KOPT-K1 (cell line): ENCODE measurements around the gene PLEKHM2.

ENCODE experiments used
- H3K27ac ChIP-seq: fragments of 200-600 bp; sonication (generic); 2 replicates; pipeline ENCODE4 v1.5.1; 2016; ENCODE audit warnings: antibody characterized with exemption, mild to moderate bottlenecking, low read depth, low read length; ENCODE audit not compliant: poor library complexity, severe bottlenecking
- H3K36me3 ChIP-seq: fragments of 200-600 bp; sonication (generic); 2 replicates; pipeline ENCODE4 v1.5.1; 2017; ENCODE audit warnings: antibody characterized with exemption, mild to moderate bottlenecking, low read length, moderate library complexity; ENCODE audit not compliant: insufficient read depth
- H3K9me3 ChIP-seq: fragments of 200-600 bp; sonication (generic); 2 replicates; pipeline ENCODE4 v1.5.1; 2017; ENCODE audit warnings: antibody characterized with exemption, low read length, mild to moderate bottlenecking; ENCODE audit not compliant: insufficient read depth, poor library complexity, severe bottlenecking

PLEKHM2 gene

DNA sequence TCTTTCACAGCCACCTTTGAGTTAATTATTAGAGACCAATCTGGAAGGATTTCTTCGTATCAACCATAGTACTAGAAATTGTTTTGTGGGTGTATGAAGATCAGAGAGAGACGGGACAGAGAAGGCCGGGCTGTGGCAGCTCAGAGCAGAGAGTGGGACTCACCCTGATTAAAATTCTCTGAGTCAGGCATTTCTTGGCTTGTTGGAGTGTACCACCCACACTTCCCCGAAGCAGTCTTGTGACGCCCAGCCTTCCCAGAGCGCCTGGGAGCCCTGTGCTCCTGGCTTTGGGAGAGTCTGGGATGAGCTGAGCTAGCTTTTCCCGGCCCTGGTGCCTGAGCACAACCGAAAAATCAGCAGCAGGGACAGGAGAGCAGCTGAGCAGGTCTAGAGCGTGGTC is 19.4 kb downstream of the PLEKHM2 start:
- Histone ChIP-seq H3K27ac (no peak overlapping the region), H3K36me3 (peaks cover 11% of the 10 kb centered on the region; the same call in 1 of the 2 replicates)

DNA sequence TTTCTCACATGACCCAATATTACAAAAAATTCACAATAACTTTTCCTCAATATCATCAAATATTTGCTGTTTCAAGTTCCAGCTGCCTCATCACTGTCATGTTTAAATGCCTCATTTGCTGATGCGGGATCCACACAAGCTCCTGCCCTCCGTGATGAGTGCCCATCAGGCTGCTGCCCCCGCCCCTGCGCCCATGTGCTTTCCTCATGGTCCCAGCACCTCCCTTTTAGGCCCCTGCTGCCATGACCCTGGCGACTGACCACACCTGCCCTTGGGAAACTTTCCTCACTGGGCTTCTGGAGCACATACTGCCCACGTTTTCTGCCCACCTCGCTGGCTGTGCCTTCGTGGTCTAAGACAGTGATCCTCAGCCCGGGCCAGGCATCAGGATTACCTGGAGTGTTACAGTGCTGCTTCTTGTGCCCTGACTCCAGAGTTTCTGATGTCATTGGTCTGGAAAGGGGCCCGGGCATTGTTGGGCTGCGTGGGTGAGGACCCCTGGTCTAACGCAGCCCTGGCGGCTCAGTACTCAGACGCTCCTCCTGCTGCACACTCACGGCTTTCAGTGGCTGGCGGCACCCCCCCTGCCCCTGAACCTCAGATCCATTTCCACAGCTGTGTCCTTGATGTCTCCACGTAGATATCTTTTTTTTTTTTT is 20.5 kb downstream of the PLEKHM2 start:
- H3K27ac ChIP-seq = no peak overlapping the region
- H3K9me3 ChIP-seq = no peaks in the 10 kb centered on the region
- peaks cover 11% of the 10 kb centered on the region; the same call in 1 of the 2 replicates for H3K36me3 ChIP-seq

More for the DNA sequence above, 19.4 kb downstream of the PLEKHM2 start:
- H3K9me3 ChIP-seq = no peaks in the 10 kb centered on the region

DNA sequence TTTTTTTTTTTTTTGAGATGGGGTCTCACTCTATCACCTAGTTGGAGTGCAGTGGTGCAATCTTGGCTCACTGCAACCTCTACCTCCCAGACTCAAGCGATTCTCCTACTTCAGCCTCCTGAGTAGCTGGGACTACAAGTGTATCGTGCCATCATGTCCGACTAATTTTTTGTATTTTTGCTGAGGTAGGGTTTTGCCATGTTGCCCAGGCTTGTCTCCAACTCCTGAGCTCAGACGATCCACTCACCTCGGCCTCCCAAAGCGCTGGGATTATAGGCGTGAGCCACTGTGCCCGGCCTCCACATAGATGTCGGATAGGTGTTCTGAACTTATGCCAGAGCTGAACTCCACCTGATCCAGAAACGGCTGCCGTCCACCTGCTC is 21.1 kb downstream of the PLEKHM2 start:
- H3K9me3 ChIP-seq = no peaks in the 10 kb centered on the region
- H3K36me3 ChIP-seq = peaks cover 11% of the 10 kb centered on the region; the same call in 1 of the 2 replicates
- H3K27ac ChIP-seq = no peak overlapping the region

DNA sequence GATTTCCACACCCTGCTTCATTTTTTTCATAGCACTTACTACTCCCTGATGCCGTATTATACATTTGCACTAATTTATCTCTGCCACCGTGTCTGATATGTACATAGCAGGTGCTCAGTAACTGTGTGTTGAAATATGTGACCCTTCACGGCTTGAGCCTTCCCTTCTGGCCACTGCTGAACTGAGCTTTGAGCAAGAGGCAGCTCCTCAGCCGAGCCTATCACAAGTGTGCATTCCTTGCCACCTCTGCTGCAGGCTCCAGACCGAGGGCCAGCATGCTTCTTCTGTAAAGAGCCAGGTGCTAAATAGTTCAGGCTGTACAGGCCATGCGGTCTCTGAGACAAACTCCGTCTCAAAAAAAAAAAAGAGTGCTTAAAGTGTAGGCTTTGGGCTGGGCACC is 22.6 kb downstream of the PLEKHM2 start:
- peaks cover 11% of the 10 kb centered on the region; the same call in 1 of the 2 replicates for H3K36me3 ChIP-seq
- H3K27ac ChIP-seq = no peak overlapping the region
- H3K9me3 ChIP-seq = no peaks in the 10 kb centered on the region

DNA sequence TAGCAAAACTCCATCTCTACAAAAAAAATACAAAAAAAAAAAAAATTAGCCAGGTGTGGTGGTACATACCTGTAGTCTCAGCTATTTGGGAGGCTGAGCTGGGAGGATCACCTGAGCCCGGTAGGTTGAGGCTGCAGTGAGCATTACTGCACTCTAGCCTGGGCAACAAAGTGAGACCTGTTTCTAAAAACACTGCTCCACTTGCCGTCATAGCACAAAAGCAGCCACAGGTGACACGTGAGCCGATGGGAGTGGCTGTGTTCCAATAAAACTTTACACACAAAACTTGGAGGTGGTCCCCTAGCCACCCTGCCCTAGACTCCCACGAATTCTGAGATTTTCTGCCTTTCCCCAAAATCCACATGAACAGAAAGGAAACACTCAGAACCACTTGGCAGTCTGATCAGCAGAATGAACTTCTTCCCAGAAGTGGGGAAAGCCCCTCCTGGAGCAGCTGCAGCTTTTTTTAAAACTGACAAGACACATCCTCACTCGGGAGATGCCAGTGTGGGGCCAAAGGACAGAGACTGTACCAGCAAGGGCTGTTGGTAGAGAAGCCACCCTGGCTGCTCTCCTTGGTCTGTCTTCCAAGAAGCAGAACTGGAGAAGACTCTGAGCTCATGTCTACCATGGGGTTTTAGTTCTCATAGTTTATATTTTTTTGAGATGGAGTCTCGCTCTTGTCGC is 23.3 kb downstream of the PLEKHM2 start:
- H3K36me3 ChIP-seq = peaks cover 11% of the 10 kb centered on the region; the same call in 1 of the 2 replicates
- no peaks in the 10 kb centered on the region for H3K9me3 ChIP-seq
- no peak overlapping the region for H3K27ac ChIP-seq

DNA sequence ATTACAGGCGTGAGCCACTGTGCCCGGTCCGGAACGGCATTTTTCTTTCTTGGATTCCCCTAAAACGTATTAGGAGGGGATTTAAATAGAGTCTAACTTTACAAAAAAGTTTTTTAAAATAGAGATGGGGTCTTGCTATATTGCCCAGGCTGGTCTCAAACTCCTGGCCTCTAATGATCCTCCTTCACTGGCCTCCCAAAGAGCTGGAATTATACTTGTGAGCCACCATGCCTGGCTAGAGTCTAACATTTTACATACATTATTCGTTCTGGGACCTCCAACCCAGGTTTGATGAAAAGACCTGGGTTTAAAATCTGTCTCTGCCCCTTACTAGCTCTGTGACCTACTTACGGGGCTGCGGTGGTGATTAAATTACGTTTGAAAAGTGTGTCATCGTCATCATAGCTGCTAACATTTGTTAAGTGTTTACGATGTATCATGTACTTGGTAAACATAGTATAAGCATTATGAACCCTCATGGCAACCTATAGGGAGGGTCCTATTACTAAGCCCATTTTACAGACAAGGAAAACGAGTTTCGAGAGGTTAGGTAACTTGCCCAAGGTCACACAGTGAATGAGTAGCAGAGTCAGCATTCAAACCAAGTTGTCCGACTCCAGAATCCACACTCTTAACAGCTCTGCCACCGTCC is 24.5 kb downstream of the PLEKHM2 start:
- peaks cover 11% of the 10 kb centered on the region; the same call in 1 of the 2 replicates for H3K36me3 ChIP-seq
- no peak overlapping the region for H3K27ac ChIP-seq
- no peaks in the 10 kb centered on the region for H3K9me3 ChIP-seq

DNA sequence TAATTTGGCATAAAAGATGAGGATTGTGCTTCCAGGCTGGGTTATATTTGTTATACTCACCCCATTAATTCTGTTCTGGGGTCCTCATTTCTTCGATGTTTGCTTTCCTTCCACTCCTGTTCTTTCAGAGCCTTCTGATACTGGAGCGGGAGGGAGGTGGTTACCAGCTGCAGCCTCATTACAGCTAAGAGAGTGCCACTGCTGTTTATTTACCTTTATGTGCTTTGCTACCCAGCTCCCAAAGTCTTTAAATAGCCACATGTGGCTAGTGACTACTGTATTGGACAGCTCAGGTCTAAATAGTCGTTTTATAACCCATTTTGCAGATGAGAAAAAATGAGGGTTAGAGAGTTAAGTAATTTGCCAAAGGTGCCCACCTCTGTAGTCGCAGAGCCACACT is 25.1 kb downstream of the PLEKHM2 start:
- no peak overlapping the region for H3K27ac ChIP-seq
- peaks cover 11% of the 10 kb centered on the region; the same call in 1 of the 2 replicates for H3K36me3 ChIP-seq

DNA sequence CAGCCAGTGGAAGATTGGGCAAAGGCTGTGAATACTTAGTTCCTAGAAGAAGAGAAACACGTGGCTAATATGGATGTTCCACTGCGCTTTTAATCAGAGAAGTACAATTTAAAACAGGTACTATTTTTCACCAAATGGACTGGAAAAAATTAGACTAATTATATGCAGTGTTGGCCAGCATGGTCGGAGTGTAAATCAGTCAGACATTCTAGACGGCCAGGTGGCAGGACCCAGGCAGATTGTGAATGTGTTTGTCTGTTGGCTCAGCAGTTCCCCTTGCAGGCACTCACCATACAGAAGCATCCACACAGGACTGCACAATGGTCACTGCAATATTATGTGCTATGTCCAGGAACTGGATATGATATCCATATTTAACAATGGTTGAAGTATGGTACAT is 28.0 kb downstream of the PLEKHM2 start:
- H3K27ac ChIP-seq = no peak overlapping the region
- peaks cover 17% of the 10 kb centered on the region; the same call in 1 of the 2 replicates for H3K36me3 ChIP-seq
- no peaks in the 10 kb centered on the region for H3K9me3 ChIP-seq

More for the DNA sequence above, 25.1 kb downstream of the PLEKHM2 start:
- H3K9me3 ChIP-seq = no peaks in the 10 kb centered on the region

DNA sequence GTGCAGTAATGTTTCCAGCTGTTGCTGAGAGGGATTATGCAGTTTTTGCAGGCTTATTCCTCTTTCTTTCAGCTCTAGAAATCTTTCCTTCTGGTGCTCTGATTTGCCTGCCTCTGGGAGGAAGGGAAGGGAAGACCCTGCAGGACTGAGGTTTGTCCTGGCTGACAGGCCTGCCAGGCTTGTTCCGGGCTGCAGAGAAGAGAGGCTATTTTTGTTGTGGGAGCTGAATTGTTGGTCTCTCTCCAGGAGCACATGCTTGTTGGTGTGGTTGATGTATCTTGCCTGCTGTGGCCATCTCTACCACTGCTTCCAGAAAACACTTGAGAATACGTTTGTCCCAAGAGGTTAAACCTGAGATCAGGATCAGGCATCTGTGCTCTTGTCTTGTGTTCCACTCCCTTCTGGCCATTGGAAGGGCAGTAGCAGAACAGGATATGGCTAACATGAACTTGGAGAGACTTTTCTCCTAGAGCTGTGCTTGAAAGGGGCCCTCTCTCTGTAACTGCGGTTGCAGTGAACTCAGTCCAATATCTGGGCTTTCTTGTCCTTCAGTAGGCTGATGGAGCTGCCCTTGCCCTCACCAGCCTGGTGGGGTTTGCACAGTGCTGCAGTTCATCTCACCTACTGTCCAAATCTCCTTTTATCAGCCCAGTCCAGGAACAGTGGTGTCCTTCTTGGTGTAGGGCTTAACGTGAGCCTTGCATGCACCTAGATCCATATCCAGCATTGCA is 30.5 kb downstream of the PLEKHM2 start:
- Histone ChIP-seq H3K27ac (no peak overlapping the region), H3K9me3 (no peaks in the 10 kb centered on the region), H3K36me3 (peaks cover 40% of the 10 kb centered on the region; the same call in 1 of the 2 replicates)

DNA sequence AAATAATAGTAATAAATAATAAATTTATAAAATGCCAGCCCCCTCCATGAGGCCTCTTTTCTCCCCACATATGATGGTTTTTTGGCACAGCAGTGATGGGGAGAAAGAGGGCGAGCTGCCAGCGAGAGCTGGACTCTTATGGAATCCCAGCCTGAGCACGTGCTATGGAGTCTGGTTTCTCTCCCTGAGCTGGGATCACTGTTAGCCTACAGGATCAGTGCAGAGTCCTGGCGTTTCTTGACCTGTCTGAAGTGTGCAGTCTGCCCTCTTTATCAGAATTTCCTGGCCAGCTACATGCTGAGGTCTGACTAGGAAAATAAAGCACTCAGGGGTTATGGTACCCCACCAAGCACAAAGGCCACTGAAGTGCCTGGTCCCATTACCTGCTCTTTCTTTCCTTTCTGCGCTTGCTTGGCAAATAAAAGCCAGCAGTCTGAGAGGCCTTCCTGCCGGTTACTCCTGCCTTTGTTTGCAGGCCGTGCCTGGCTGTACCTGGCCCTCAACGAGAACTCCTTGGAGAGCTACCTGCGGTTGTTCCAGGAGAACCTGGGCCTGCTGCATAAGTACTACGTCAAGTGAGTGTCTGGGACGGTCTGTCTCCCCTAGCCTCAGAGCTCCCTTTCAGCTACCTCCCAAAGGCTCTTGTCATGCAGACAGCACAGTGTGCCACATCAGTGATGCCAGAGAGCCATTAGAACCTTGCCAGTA is 33.5 kb downstream of the PLEKHM2 start:
- Histone ChIP-seq H3K27ac (no peak overlapping the region), H3K9me3 (no peaks in the 10 kb centered on the region), H3K36me3 (peaks cover 69% of the 10 kb centered on the region)

DNA sequence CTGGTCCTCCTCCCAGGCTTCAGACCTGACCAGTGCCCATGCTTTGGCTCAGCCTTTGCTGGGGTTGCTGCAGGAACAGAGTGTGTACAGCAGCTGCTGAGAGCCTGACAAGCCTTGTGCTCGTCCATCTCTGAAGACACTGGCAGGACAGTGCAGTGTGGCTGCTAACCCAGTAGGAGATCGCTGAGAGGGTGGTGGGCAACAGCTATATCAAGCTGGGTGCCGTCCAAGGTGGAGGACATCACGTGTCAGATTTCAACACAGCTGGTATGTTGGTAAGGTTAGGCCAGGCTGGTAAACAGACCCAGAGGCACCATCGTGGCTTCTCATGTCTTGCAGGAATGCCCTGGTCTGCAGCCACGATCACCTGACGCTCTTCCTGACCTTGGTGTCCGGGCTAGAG is 34.1 kb downstream of the PLEKHM2 start:
- Histone ChIP-seq H3K36me3 (peaks cover 75% of the 10 kb centered on the region), H3K9me3 (no peaks in the 10 kb centered on the region)

DNA sequence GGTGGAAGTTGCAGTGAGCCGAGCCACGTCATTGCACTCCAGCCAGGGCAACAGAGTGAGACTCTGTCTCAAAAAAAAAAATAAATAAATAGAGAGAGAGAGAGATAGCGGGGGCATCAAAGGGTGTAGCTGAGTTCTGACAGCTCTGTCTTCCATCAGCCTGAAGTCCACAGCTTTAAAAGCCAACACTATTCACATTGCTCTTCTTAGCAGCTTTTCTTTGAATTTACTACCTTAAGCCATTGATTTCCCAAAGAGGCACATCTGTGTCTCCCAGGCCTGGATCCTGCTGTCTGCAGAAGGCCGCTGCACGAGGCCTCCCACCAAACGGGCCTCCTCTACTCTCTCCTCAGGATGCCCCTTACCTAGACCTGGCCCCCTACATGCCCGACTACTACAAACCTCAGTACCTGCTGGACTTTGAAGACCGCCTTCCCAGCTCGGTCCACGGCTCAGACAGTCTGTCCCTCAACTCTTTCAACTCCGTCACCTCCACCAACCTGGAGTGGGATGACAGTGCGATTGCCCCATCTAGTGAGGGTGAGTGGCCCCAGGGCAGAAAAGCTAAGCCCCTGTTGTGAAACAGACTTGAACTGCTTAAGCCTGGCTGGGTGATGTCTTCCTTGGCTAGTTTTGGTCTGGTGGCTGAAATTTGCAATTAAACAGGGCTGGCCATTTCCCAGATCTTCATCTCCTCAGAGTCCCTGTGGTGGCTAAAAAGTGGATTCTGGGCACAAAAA is 35.4 kb downstream of the PLEKHM2 start:
- H3K36me3 ChIP-seq = peaks cover 83% of the 10 kb centered on the region

More for the DNA sequence above, 34.1 kb downstream of the PLEKHM2 start:
- H3K27ac ChIP-seq = no peak overlapping the region

DNA sequence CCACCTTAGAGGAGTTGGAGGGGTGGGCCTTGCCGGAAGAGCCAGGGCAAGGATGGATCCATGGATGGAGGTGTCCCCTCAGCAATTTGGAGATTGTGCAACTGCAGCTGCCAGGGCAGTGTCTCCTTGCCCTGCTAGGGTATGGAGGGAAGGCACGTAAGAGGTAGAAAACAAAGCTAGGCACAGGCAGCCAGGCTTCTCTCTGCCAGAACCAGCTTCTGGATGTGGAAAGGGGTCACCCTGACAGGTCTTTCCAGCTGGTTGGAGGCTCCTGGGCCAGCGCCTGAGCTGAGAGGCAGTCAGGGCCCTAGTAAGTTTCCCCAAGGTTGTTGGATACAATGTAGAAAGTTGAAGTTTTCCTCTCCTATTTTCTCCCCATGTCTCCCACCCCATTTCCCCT is 36.7 kb downstream of the PLEKHM2 start:
- H3K36me3 ChIP-seq = peaks cover 92% of the 10 kb centered on the region
- no peaks in the 10 kb centered on the region for H3K9me3 ChIP-seq
- no peak overlapping the region for H3K27ac ChIP-seq

More for the DNA sequence above, 35.4 kb downstream of the PLEKHM2 start:
- Histone ChIP-seq H3K27ac (no peak overlapping the region), H3K9me3 (no peaks in the 10 kb centered on the region)

DNA sequence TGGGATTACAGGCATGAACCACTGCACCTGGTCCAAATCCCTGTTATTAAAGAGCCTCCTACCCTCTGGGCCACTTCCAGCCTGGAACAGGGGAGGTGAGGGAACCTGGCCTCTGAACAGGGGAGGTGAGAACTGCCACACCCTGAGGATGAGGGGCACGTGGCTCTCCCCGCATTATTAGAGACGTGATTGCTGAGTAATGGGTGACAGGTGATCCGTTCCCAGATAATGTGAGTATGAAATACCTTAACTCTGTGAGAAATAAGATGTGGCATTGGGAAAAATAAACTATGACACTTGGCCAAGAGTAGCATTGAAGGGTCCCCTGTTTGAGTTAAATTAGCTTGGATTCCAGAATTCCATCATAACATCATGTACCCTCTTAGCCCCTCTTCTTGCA is 38.3 kb downstream of the PLEKHM2 start:
- H3K9me3 ChIP-seq = no peaks in the 10 kb centered on the region
- peaks cover 92% of the 10 kb centered on the region for H3K36me3 ChIP-seq
- no peak overlapping the region for H3K27ac ChIP-seq
